HG03442 (cell line): ENCODE measurements around the gene PGPEP1.

Experiments used
- ATAC-seq: cut with Tn5 transposase; IDR thresholded peaks from one replicate; pipeline ENCODE4 v1.9.1; 2021; ENCODE audit warnings: mild to moderate bottlenecking, moderate library complexity; ENCODE audit not compliant: unreplicated experiment

Gene PGPEP1

GRCh38 chr19:18340190-18340989 is at the start of gene PGPEP1:
PGPEP1 (plus strand) TSS chr19:18340598; CDS start chr19:18340682, 84 bp downstream.
- no peak for ATAC-seq

- no peak for ATAC-seq
Measured at GRCh38 chr19:18291019-18291524, 49.3 kb upstream of the PGPEP1 start.

GRCh38 chr19:18291590-18292461 is 48.6 kb upstream of the PGPEP1 start:
- ATAC-seq: peak; percentile 41

GRCh38 chr19:18292462-18292809 is 48.0 kb upstream of the PGPEP1 start:
- no peak for ATAC-seq

GRCh38 chr19:18292810-18293641 is 47.4 kb upstream of the PGPEP1 start:
- no peak for ATAC-seq

GRCh38 chr19:18293642-18294466 is 46.5 kb upstream of the PGPEP1 start:
- ATAC-seq: no peak

- ATAC-seq: no peak
Measured at GRCh38 chr19:18294467-18294864, 45.9 kb upstream of the PGPEP1 start.

- no peak for ATAC-seq
Measured at GRCh38 chr19:18295034-18295451, 45.4 kb upstream of the PGPEP1 start.

- no peak for ATAC-seq
Measured at GRCh38 chr19:18297308-18297707, 43.1 kb upstream of the PGPEP1 start.

- ATAC-seq: no peak
Measured at GRCh38 chr19:18298601-18299000, 41.8 kb upstream of the PGPEP1 start.

GRCh38 chr19:18299654-18300053 is 40.7 kb upstream of the PGPEP1 start:
- no peak for ATAC-seq

GRCh38 chr19:18300930-18301717 is 39.3 kb upstream of the PGPEP1 start:
- ATAC-seq: no peak

- no peak for ATAC-seq
Measured at GRCh38 chr19:18301718-18302111, 38.7 kb upstream of the PGPEP1 start.

- no peak for ATAC-seq
Measured at GRCh38 chr19:18304208-18304457, 36.3 kb upstream of the PGPEP1 start.

GRCh38 chr19:18304458-18305310 is 35.7 kb upstream of the PGPEP1 start:
- ATAC-seq: no peak

- no peak for ATAC-seq
Measured at GRCh38 chr19:18306209-18306887, 34.0 kb upstream of the PGPEP1 start.

- ATAC-seq: no peak
Measured at GRCh38 chr19:18306888-18307260, 33.5 kb upstream of the PGPEP1 start.

- no peak for ATAC-seq
Measured at GRCh38 chr19:18307271-18307681, 33.1 kb upstream of the PGPEP1 start.
